SK-N-DZ (cell line): ENCODE results near the gene CHCHD5.

Experiments used
- DNase-seq: peaks from one replicate; pipeline ENCODE4 v3.0.0-alpha.2; 2015; ENCODE audit warnings: low spot score
- small RNA-seq, 2 experiments: library from RNA; depleted of rRNA; stranded (forward); fragments of <200 nt; gene quantifications; one replicate each; pipeline ENCODE3, GENCODE V24; 2014

Gene CHCHD5

DNA sequence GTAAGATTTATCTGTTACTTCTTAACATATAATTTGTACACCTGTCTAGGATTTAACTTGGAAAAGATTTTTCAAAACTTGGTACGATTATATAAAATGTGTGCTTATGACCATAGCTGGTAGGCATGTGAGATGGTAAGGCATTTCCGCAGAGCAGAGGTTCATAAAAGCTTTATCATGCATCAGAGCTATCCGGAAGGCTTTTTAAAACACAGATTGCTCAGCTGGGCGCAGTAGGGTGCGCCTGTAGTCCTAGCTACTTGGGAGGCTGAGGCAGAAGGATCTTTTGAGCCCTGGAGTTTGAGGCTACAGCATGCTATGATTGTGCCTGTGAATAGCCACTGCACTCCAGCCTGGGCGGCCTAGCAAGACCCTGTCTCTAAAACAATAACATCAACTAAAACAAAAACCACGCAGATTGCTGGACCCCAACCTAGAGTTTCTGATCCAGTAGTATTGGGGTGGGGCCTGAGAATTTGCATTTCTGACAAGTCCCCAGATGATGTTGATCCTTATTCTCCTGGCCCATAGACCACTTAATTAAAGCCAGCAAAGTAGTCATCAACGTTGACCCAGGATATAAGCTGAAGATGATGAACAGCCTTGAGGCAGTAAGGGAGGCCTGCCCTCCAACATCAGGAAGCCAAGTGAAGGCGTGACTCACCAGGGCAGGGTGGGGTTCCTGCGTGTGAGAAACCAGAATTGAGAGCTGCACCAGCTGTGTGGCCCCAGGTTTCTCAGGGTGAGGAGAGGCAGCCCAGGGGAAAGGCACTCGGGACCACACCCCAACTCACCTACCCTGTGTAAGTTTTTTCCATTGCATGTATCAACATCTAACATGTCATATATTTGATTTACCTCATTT, 39.7 kb downstream of the CHCHD5 start:
- no peak for DNase-seq

DNA sequence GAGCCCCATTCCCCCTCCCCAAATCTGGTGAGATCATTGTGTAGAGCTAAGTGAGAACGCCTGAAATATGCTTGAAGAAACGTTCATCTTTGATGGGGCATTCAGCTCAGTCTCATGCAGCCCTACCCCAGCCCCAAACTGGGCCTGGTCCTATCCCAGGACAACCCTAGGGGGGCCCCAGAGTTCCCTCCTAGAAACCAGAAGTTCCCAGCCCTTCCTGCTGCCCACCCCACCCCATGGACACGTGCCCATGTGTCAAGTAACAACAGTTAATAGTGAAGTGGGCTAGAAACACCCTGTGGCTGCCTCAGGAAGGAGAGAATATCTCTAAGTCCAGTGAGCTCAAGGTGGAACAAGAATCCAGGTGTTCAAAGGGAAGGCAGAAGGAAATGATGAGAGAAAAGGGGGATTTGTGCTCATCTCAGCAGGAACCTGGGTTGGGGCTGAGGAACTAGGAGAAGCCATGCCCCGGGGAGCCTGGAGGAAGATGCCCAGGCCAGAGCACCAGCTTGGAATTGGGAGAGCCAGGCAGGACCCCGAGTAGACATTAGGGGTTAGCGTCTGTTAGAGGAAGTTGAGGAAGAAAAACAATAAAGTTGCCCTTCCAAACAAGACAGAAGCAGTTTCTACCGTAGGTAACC, 41.2 kb downstream of the CHCHD5 start:
- no peak for DNase-seq

DNA sequence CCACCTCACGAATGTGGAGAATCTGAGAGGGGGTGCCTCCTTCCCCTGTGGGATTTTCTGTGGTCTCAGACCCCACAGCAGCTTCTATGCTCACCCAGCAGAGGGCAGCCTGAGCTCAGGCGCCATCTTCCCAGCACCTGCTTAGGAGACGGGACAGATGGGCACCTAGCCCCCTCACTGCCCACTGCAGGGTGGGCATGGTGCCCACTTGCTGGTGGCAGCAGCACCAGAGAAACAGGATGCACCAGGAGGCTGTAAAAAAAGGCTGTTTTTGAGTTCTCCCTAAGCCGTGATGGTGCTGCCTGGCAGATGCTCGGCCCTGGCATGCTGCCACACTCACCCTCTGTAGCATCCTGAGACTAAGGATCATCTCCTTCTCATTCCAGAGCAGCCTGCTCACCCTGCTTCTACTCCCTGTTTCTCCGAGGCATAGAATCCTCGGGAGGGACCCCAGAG, 42.2 kb downstream of the CHCHD5 start:
- peak; percentile 54 for DNase-seq

DNA sequence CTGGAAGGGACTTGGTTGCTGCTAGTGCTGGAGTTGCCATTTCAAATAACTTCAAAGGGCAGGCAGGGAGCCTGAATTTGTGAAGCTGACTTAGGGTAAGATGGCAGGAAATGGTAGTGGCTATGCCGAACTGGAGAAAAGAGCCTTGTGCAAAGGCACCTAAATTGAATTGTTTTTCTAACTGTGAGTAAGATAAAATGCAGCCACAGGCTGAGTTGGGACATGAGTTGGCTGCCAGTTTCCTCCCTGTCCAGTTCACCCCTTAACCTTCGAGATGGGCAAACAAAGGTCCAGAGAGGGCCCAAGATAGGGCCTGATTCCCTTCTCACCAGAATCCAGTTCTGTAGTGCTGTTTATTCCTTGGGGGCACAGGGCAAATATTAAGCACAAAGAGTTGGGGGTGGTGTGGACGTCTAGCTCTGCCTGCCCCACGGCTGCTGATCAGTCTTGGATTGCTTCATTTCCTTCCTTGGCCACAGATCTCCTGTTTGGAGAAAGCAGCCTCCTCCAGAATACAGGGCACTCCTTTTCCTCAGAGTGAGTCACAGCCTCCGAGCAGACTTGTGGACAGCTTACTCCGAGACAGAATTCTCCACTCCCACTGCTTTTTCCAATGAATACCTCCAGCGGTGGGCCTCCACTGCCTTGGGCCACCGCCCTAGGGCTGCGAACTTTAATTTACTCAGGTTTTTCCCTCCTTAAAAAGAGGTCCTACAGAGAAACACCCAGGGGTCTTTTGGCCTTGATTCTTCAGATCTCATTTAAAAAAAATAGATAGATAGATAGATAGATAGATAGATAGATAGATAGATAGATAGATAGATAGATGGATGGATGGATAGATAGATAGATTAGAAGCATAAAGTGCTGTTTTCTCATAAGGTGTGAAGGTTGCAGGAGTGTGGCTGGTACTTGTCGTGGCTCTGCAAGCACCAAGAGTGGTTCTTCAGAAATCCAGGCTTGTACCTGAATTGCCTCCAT, 42.9 kb downstream of the CHCHD5 start:
- DNase-seq = no peak

DNA sequence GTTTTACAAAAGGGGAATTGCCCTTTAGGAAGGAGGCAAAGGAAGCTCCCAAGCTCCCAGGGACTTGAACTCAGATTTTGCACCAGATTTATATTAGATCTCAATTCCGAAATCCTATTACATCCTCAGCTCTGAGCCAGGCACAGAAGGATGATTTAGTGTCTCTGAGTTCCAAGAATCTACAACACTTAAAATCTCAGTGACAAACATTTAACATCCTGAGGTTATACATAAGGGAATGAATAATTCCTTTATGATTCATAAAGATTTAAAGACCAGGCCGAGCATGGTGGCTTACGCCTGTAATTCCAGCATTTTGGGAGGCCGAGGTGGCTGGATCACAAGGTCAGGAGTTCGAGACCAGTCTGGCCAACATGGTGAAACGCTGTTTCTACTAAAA, 44.8 kb downstream of the CHCHD5 start:
- DNase-seq = no peak

DNA sequence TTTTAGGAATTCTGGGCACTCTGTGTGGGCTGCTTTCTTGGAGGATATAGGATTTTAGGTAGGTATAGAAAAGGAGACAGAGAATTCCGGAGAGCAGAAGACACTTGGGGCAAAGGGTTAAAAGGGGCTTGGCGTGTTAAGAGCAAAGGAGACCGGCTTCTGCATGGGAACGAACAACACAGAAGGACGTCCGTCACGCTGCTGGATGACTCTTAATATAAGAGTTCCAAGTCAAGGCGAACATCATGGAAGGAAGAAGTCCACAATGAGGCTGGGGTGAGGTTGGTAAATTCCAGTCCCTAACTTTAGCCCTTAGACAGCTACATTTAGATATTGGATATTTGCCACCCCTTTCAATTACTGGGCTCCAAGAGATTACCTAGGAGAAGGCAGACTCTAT, 45.4 kb downstream of the CHCHD5 start:
- no peak for DNase-seq

DNA sequence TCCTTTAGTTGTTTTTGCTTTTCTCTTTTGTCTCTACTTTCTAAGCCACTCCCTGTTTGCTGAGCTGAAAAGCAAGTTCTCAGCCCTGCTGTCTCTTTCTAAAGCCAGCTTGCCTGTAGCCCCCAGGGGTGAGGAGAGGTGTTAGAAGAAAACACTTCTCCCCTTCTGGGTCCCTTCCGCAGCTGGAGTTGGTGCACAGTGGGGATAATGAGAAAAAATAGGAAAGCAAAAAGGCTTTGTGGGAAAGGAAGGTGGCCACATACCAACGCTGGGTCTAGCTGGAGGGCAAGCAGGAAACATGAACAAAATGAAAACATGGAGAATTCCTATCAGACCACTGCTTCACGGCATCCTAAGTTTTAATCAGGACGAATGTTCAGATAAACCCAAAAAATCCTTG, 45.9 kb downstream of the CHCHD5 start:
- DNase-seq = no peak

DNA sequence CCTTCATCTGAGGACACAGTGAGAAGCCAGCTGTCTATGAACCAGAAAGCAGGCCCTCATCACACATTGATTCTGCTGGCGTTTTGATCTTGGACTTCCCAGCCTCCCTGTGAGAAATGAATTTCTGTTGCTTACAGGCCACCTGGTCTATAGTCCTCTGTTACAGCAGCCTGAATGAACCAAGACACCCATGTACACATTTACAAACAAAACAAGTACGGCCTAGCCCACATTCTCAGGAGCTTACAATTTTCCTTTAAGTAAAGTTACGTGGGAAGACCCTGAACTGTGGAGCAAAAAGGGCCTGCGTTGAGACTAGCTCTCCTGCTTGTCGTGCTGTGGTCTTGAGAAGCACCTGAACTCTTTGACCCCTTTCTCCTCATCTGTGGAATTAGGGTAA, 49.3 kb downstream of the CHCHD5 start:
- no peak for DNase-seq

DNA sequence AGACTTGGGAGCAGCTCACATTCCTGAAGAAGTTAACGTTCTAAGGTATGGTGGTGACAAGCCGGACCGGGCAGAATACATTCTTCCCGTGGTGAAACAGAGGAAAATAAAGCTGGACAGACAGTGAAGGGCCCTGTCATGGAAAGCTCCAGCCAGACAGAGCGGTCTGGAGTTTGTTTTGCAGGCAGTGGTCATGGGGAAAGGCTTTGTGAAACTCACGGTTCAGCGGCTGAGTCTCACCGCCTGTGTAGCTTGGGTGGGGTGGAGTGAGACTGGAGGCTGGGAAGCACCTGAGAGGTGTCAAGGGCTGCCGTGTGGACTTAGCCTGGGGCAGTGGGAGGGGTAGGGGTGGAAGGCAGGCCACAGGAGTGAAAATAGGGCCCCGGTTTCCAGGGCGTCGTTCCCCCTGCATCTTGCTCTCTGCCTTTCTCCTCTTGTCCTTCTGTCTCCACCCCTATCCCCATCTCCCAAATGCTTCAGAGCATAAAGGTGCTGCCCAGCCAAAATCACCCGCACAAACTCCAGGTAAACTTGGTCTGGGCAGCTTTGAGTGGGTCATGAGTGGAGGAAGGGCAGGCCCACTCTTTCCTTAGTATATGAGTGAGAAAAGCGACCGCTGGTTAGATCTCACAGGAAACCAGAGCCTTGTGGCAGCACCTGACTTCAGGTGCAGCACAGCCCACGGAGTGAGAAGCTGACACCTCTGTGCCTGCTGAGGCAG, 49.9 kb downstream of the CHCHD5 start:
- DNase-seq = no peak

DNA sequence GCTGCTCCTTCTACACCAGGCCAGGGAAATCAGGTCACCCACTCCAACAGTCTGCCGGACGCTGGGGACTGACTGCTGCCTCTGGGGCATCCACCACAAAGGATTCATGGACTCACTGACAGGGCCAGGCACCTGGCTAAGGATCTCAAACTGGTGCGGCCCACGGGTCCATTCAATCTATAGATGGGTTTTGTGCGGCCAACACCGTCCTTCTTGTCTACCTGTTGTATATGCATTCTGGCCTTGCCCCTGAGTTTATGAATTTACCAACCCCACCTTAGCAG, 50.4 kb downstream of the CHCHD5 start:
- DNase-seq = no peak

DNA sequence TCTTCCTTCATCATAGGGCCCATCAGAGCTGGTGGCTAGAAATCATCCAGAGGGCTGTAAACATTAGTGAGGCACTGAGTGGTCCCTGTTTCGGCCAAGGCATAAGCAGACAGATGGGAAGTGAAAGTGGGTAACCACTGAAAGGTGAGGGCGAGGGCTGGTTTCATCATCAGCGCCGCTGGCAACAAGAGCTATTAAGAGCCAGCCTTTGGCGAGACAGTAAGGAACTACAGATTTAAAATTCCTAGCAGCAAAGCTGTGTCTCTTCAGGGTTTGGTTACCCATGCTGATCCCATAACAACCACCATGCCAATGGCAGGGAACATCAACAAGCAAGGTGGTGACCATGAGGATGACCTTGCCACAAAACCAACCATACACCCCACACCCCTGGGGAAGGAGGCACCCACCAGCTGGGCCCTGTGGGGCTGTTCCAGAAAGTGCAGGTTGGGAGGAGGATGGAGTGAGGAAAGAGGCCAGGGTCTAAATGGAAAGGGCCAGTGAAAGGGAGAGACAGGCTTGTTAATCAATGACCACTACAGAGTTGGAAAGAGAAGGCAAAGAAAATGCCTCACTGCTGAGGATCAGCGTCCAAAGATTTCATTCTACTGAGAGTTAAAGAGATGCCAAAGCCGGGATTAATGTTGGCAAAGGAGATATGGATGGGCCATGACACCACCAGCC, 52.3 kb downstream of the CHCHD5 start:
- no peak for DNase-seq

DNA sequence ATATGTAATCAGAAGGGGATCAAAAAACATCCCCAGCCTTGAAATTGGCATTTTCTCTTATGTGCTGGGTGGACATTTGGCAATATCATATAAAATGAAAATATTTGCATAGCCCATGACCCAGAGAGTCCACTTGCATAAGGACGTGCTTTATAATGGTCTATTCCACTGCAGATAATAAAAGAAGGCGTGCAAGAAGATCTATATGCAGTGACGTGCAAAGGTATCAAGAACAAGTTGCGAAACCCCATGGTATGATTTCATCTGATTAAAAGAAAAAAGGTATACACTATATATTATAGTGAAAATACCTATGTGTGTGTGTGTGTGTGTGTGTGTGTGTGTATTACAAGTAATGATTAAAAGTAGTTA, 52.9 kb downstream of the CHCHD5 start:
- no peak for DNase-seq

Small RNA genes within 50 kb of the gene (small RNA-seq; reads per million reads assigned to genes)
- 0 reads per million in 2 experiments for gene RF00019
